Stimulated activated CD4-positive, alpha-beta T cell treated with anti-CD3 and anti-CD28 coated beads, TNF-alpha, amount 100 ng/mL, for 1 hour (primary cell): ENCODE data around the gene JAG2.
A peak's percentile ranks its signal among the peaks of the same experiment; 100 is the strongest.

ENCODE experiments used
- DNase-seq, 3 donors: peaks; one replicate each; pipeline ENCODE4 v3.0.0-alpha.2; 2020; ENCODE audit warnings: low read depth in 3 of 3, low spot score in 1 of 3

JAG2 gene

DNA sequence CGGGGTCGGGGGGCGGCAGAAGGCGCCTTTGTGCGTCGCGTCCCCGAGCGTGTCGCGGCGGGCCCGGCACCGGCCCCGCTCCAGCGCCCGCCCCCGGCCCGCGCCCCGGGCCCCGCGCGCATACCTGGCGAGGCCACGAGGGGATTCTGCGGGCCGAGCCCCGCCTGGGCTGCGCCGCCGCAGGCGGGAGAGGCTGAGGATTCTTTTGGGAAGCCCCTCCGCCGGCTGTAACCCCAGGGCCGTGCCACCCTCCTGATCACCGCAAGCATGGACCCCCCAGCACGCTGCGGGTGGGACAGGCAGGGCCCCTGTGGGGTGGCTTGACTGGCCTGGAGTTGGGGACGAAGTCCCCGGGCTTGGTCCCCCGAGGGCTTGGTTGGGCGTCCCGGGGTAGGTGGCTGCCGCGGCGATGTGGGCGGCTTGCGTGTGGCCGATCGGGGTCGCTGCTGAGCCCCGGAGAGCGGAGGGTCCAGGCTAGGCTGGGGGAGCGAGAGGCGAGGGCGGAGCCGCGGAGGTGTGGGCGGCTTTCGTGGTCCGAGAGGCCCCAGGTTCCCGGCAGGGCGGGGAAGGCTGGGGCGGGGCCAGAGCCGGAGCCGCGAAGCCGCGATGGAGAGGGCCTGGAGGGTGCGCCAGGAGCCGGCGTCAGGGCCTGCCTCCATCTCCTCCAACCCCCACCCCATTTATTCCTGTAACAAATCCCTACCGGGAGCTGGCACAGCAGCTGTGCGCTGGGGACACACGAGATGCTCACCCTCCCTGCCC is 75.0 kb downstream of the JAG2 start:
- DNase-seq, result peak in 2 of 3 donors; percentile 33 to 61

- peak; percentile 24 to 48 (median 41) for DNase-seq
Measured at GRCh38 chr14:105093038-105093430, 75.5 kb downstream of the JAG2 start.

GRCh38 chr14:105092171-105093037 is 76.2 kb downstream of the JAG2 start:
- DNase-seq, result no peak

GRCh38 chr14:105091517-105092170 is 76.9 kb downstream of the JAG2 start:
- no peak for DNase-seq

DNA sequence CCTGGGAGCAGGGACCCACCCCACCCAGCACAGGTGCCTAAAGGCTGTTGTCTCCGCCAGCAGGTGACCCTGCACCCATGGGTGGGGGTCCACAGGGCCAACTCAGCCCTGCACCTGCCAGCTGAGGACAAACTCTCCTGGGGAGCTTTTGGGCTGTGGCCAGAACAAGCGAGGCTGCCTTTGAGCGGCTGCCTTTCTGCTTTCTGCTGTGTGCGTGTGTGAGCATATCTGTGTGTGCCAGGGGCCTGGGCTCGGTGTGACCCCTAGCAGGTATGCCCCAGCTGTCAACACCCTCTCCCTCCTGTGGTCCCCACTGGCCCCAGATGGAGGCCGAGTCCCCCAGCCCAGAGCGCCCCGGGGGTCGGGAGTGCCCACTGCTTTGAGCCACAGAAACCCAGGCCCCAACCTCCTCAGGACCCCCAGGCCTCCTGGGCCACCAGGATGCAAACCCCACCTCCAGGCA is 77.5 kb downstream of the JAG2 start:
- no peak for DNase-seq
